ENCODE results near the gene MYO18A. TPM values are rescaled to one million over a fixed set of nuclear protein-coding genes. Genes with fewer than 3 reads are reported as not detected.
"Not testable (repeated sequence)": the region's sequence is repeated elsewhere in the genome, so short reads cannot be mapped to it uniquely, and the experiment has no call there.

MYO18A gene
- polyA plus RNA-seq, 1 donor (not counting 4 experiments of a cell fraction or from before 2014, with no cell fraction given), result 20.0 TPM

DNA sequence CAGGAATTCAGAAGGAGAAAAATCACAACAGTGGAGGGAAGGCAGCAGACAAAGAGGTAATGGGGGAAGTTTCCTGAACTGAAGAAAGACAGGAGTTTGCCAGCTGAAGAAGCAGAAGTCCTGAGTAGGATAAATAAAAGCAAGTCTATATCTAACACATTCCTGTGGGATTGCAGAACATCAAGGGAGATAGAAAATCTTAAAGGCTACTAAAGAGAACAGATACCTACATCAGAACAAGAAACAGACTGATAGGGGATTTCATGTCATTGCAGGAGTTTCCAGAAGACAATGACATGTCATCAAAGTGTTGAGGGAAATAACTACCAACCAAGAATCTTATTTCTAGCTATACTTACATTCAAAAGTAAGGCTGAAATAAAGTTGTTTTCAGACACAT is 45.2 kb upstream of the MYO18A start:
- no peak overlapping the region for H3K9ac ChIP-seq (ENCODE audit: control insufficient read depth, extremely low read depth, insufficient read depth, low read length)
- no peaks in the 10 kb centered on the region for H3K9me1 ChIP-seq (ENCODE audit: control insufficient read depth, extremely low read depth, insufficient read depth, low read length)
- H3K4me1 ChIP-seq (ENCODE audit: control insufficient read depth, extremely low read depth, insufficient read depth, low read length), result no peaks in the 10 kb centered on the region
- no peak for FAIRE-seq
- no peak overlapping the region for H3K4me3 ChIP-seq (ENCODE audit: control insufficient read depth in 2 of 3, extremely low read depth in 1 of 3, insufficient read depth in 2 of 3, low read depth in 1 of 3, low read length in 3 of 3)
- H3K9me3 ChIP-seq (ENCODE audit: control insufficient read depth, low read depth, low read length), result no peaks in the 10 kb centered on the region
- no peak overlapping the region for H3K4me2 ChIP-seq (ENCODE audit: control insufficient read depth, extremely low read depth, insufficient read depth, low read depth, low read length)
- DNase-seq (ENCODE audit: low read depth, low spot score), result no peak
- dilution Hi-C loops (cut with MboI; ENCODE audit: extremely low pct_ligation_motif_present, low sequenced_read_pairs), result no loop called here
- no peaks in the 10 kb centered on the region for H3K27me3 ChIP-seq (ENCODE audit: control insufficient read depth, extremely low read depth, insufficient read depth, low read length)
- H4K20me1 ChIP-seq (ENCODE audit: control insufficient read depth, extremely low read depth, insufficient read depth, low read length), result no peaks in the 10 kb centered on the region
- H3K79me2 ChIP-seq (ENCODE audit: control insufficient read depth, insufficient read depth, low read length), result no peaks in the 10 kb centered on the region
- H3K36me3 ChIP-seq (ENCODE audit: control insufficient read depth in 2 of 2, extremely low read depth in 1 of 2, insufficient read depth in 2 of 2, low read length in 2 of 2), result no peaks in the 10 kb centered on the region
- H2AFZ ChIP-seq (ENCODE audit: control insufficient read depth, low read length), result no peak overlapping the region
- no peak overlapping the region for H3K27ac ChIP-seq (ENCODE audit: control insufficient read depth, insufficient read depth, low read length)
- TF ChIP-seq, protein P1, sequence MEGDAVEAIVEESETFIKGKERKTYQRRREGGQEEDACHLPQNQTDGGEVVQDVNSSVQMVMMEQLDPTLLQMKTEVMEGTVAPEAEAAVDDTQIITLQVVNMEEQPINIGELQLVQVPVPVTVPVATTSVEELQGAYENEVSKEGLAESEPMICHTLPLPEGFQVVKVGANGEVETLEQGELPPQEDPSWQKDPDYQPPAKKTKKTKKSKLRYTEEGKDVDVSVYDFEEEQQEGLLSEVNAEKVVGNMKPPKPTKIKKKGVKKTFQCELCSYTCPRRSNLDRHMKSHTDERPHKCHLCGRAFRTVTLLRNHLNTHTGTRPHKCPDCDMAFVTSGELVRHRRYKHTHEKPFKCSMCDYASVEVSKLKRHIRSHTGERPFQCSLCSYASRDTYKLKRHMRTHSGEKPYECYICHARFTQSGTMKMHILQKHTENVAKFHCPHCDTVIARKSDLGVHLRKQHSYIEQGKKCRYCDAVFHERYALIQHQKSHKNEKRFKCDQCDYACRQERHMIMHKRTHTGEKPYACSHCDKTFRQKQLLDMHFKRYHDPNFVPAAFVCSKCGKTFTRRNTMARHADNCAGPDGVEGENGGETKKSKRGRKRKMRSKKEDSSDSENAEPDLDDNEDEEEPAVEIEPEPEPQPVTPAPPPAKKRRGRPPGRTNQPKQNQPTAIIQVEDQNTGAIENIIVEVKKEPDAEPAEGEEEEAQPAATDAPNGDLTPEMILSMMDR (optimal IDR thresholded peaks at IDR 0.05 in 1 of 3, IDR thresholded peaks at IDR 0.05 in 1 of 3, conservative IDR thresholded peaks at IDR 0.05 in 1 of 3; ENCODE audit: extremely low read depth in 1 of 3, insufficient read depth in 2 of 3, low read length in 3 of 3), result no peak
- no peak for TF ChIP-seq EZH2 (IDR thresholded peaks at IDR 0.05; ENCODE audit: low read length)

DNA sequence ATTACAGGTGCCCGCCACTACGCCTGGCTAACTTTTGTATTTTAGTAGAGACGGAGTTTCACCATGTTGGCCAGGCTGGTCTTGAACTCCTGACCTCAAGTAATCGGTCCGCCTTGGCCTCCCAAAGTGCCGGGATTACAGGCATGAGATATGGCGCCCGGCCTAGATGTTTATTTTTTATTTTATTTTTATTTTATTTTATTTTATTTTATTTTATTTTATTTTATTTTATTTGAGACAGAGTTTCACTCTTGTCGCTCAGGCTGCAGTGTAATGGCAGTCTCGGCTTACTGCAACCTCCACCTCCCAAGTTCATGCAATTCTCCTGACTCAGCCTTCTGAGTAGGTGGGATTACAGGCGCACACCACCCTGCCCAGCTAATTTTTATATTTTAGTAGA is 41.1 kb upstream of the MYO18A start:
- H3K27me3 ChIP-seq (ENCODE audit: control insufficient read depth, extremely low read depth, insufficient read depth, low read length); H3K9me1 ChIP-seq (ENCODE audit: control insufficient read depth, extremely low read depth, insufficient read depth, low read length); H3K27ac ChIP-seq (ENCODE audit: control insufficient read depth, insufficient read depth, low read length); H3K4me3 ChIP-seq (ENCODE audit: control insufficient read depth in 2 of 3, extremely low read depth in 1 of 3, insufficient read depth in 2 of 3, low read depth in 1 of 3, low read length in 3 of 3); FAIRE-seq; H3K4me2 ChIP-seq (ENCODE audit: control insufficient read depth, extremely low read depth, insufficient read depth, low read depth, low read length); H3K9ac ChIP-seq (ENCODE audit: control insufficient read depth, extremely low read depth, insufficient read depth, low read length); H4K20me1 ChIP-seq (ENCODE audit: control insufficient read depth, extremely low read depth, insufficient read depth, low read length); dilution Hi-C loops (cut with MboI; ENCODE audit: extremely low pct_ligation_motif_present, low sequenced_read_pairs); DNase-seq (ENCODE audit: low read depth, low spot score); H2AFZ ChIP-seq (ENCODE audit: control insufficient read depth, low read length); H3K79me2 ChIP-seq (ENCODE audit: control insufficient read depth, insufficient read depth, low read length); H3K9me3 ChIP-seq (ENCODE audit: control insufficient read depth, low read depth, low read length); H3K36me3 ChIP-seq (ENCODE audit: control insufficient read depth in 2 of 2, extremely low read depth in 1 of 2, insufficient read depth in 2 of 2, low read length in 2 of 2): not testable (repeated sequence)
- peaks cover 24% of the 10 kb centered on the region for H3K4me1 ChIP-seq (ENCODE audit: control insufficient read depth, extremely low read depth, insufficient read depth, low read length)

- peaks cover 39% of the 10 kb centered on the region for H3K4me1 ChIP-seq (ENCODE audit: control insufficient read depth, extremely low read depth, insufficient read depth, low read length)
- no peak for TF ChIP-seq EZH2 (IDR thresholded peaks at IDR 0.05; ENCODE audit: low read length)
- TF ChIP-seq, protein P1 (optimal IDR thresholded peaks at IDR 0.05 in 1 of 3, IDR thresholded peaks at IDR 0.05 in 1 of 3, conservative IDR thresholded peaks at IDR 0.05 in 1 of 3; ENCODE audit: extremely low read depth in 1 of 3, insufficient read depth in 2 of 3, low read length in 3 of 3), result peak; percentile 80 to 90 (median 85)
- H3K27ac ChIP-seq (ENCODE audit: control insufficient read depth, insufficient read depth, low read length), result no peak overlapping the region
- H3K27me3 ChIP-seq (ENCODE audit: control insufficient read depth, extremely low read depth, insufficient read depth, low read length), result no peaks in the 10 kb centered on the region
- H3K36me3 ChIP-seq (ENCODE audit: control insufficient read depth in 2 of 2, extremely low read depth in 1 of 2, insufficient read depth in 2 of 2, low read length in 2 of 2), result no peaks in the 10 kb centered on the region
- no peaks in the 10 kb centered on the region for H3K79me2 ChIP-seq (ENCODE audit: control insufficient read depth, insufficient read depth, low read length)
- no peaks in the 10 kb centered on the region for H3K9me1 ChIP-seq (ENCODE audit: control insufficient read depth, extremely low read depth, insufficient read depth, low read length)
- H3K9me3 ChIP-seq (ENCODE audit: control insufficient read depth, low read depth, low read length), result no peaks in the 10 kb centered on the region
- no peak overlapping the region for H3K4me3 ChIP-seq (ENCODE audit: control insufficient read depth in 2 of 3, extremely low read depth in 1 of 3, insufficient read depth in 2 of 3, low read depth in 1 of 3, low read length in 3 of 3)
- H4K20me1 ChIP-seq (ENCODE audit: control insufficient read depth, extremely low read depth, insufficient read depth, low read length), result no peaks in the 10 kb centered on the region
- H3K4me2 ChIP-seq (ENCODE audit: control insufficient read depth, extremely low read depth, insufficient read depth, low read depth, low read length), result peak overlapping the region; percentile 59
- H2AFZ ChIP-seq (ENCODE audit: control insufficient read depth, low read length), result peak overlapping the region; percentile 19
- no peak for DNase-seq (ENCODE audit: low read depth, low spot score)
- no peak overlapping the region for H3K9ac ChIP-seq (ENCODE audit: control insufficient read depth, extremely low read depth, insufficient read depth, low read length)
- FAIRE-seq, result peak; percentile 84
- dilution Hi-C loops (cut with MboI; ENCODE audit: extremely low pct_ligation_motif_present, low sequenced_read_pairs), result no loop called here
Observed at GRCh38 chr17:29219378-29220047, 39.3 kb upstream of the MYO18A start.

All from keratinocyte (primary cell).